Measurements from ENCODE around the gene ADISSP. TPM values are rescaled to one million over a fixed set of nuclear protein-coding genes. Genes with fewer than 3 reads are reported as not detected.
A peak's percentile ranks its signal among the peaks of the same experiment; 100 is the strongest.

Gene ADISSP
- total and polyA plus RNA-seq, 2 of the 13 experiments (the other 11 are each of a cell fraction or from before 2014, with no cell fraction given): 38.3 to 90.6 TPM

DNA sequence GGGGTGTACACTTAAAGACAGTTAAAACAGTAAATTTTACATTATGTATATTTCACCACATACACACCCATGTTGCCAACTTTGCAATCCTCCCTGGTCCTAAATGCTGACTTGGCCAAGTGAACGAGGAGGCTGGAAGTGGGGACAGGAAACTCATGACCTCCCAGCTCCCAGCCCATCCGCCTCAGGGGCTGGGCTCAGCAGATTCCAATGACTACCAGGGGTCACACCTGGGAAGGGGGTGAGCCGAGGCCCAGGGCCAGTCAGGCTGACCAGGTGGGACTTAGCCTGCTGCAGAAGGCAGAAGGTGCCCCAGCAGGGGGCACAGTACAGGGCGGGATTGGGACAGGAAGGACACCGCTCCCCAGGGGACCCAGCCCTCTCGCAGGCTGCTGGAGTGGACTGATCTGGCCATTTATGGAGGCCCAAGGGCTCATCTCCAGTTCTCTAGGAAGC is 57.5 kb downstream of the ADISSP start:
- H3K27ac ChIP-seq (ENCODE audit: extremely low read length, insufficient read depth, low read length): no peak overlapping the region
- H3K4me1 ChIP-seq (ENCODE audit: insufficient read depth, low read length): no peaks in the 10 kb centered on the region
- no TSS peak for BruUV-seq (replicated peaks)
- no peak overlapping the region for H2AFZ ChIP-seq (ENCODE audit: low read length)
- H3K4me2 ChIP-seq (ENCODE audit: low read depth, low read length): no peak overlapping the region
- H4K20me1 ChIP-seq (ENCODE audit: insufficient read depth, low read length): no peaks in the 10 kb centered on the region
- in situ Hi-C loops (cut with HindIII; ENCODE audit: extremely low pct_ligation_motif_present, low pct_unique_long_range_greater_than_20kb): loop anchor here (5.0 kb wide), 1 partner anchor 33 kb away; no protein-coding TSS in a partner anchor
- no peaks in the 10 kb centered on the region for H3K36me3 ChIP-seq (replicated peaks in 1 of 2; ENCODE audit: control insufficient read depth in 1 of 2, insufficient read depth in 2 of 2, low read length in 2 of 2)
- peaks cover 11 to 49% of the 10 kb centered on the region in 2 experiments for H3K27me3 ChIP-seq (ENCODE audit: control insufficient read depth in 1 of 2, insufficient read depth in 2 of 2, low read length in 2 of 2)
- H3K4me3 ChIP-seq (replicated peaks in 1 of 3; ENCODE audit: insufficient read depth in 1 of 3, low read depth in 2 of 3, low read length in 3 of 3): no peak overlapping the region
- ATAC-seq (peak; percentile 67), FAIRE-seq (no peak), DNase-seq (ENCODE audit: low spot score) (no peak)
- intact Hi-C loops (cut with micrococcal nuclease; ENCODE audit: unreplicated experiment): loop anchor here (1.0 kb wide), 1 partner anchor 147 kb away; no protein-coding TSS in a partner anchor
- ChIA-PET CTCF (ENCODE audit: low intra/inter-chr PET ratio, low total read pairs) (interaction anchor here (1.3 to 5.4 kb wide), 2 partner anchors 33 to 40 kb away, joined by 6 to 65 read pairs; no protein-coding TSS in a partner anchor), POLR2A (interaction anchor here (1.4 kb wide), 1 partner anchor 58 kb away, joined by 4 read pairs; the partner anchor contains the start of gene ADISSP)
- H3K9me3 ChIP-seq (ENCODE audit: low read length): no peaks in the 10 kb centered on the region
- no peak for TF ChIP-seq RARG (CRISPR knock-in tag; IDR thresholded peaks at IDR 0.05; ENCODE audit: low read depth)
- TF ChIP-seq MAFK (conservative IDR thresholded peaks at IDR 0.05 in 1 of 2, IDR thresholded peaks at IDR 0.05 in 1 of 2; ENCODE audit: low read length in 2 of 2): peak; percentile 47 to 56; a peak in 3 of 4 replicates
- TF ChIP-seq MAFF (IDR thresholded peaks at IDR 0.05; ENCODE audit: low read depth, low read length): peak; percentile 55
- TF ChIP-seq, protein P1, sequence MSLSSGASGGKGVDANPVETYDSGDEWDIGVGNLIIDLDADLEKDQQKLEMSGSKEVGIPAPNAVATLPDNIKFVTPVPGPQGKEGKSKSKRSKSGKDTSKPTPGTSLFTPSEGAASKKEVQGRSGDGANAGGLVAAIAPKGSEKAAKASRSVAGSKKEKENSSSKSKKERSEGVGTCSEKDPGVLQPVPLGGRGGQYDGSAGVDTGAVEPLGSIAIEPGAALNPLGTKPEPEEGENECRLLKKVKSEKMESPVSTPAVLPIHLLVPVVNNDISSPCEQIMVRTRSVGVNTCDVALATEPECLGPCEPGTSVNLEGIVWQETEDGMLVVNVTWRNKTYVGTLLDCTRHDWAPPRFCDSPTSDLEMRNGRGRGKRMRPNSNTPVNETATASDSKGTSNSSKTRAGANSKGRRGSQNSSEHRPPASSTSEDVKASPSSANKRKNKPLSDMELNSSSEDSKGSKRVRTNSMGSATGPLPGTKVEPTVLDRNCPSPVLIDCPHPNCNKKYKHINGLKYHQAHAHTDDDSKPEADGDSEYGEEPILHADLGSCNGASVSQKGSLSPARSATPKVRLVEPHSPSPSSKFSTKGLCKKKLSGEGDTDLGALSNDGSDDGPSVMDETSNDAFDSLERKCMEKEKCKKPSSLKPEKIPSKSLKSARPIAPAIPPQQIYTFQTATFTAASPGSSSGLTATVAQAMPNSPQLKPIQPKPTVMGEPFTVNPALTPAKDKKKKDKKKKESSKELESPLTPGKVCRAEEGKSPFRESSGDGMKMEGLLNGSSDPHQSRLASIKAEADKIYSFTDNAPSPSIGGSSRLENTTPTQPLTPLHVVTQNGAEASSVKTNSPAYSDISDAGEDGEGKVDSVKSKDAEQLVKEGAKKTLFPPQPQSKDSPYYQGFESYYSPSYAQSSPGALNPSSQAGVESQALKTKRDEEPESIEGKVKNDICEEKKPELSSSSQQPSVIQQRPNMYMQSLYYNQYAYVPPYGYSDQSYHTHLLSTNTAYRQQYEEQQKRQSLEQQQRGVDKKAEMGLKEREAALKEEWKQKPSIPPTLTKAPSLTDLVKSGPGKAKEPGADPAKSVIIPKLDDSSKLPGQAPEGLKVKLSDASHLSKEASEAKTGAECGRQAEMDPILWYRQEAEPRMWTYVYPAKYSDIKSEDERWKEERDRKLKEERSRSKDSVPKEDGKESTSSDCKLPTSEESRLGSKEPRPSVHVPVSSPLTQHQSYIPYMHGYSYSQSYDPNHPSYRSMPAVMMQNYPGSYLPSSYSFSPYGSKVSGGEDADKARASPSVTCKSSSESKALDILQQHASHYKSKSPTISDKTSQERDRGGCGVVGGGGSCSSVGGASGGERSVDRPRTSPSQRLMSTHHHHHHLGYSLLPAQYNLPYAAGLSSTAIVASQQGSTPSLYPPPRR (CRISPR knock-in tag; IDR thresholded peaks at IDR 0.05; ENCODE audit: borderline replicate concordance): 0 out of 2 replicates have a peak, but pooled peaks have one; percentile 12
- TF ChIP-seq, protein P2, sequence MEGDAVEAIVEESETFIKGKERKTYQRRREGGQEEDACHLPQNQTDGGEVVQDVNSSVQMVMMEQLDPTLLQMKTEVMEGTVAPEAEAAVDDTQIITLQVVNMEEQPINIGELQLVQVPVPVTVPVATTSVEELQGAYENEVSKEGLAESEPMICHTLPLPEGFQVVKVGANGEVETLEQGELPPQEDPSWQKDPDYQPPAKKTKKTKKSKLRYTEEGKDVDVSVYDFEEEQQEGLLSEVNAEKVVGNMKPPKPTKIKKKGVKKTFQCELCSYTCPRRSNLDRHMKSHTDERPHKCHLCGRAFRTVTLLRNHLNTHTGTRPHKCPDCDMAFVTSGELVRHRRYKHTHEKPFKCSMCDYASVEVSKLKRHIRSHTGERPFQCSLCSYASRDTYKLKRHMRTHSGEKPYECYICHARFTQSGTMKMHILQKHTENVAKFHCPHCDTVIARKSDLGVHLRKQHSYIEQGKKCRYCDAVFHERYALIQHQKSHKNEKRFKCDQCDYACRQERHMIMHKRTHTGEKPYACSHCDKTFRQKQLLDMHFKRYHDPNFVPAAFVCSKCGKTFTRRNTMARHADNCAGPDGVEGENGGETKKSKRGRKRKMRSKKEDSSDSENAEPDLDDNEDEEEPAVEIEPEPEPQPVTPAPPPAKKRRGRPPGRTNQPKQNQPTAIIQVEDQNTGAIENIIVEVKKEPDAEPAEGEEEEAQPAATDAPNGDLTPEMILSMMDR (CRISPR knock-in tag; IDR thresholded peaks at IDR 0.05): peak; percentile 26; the same call in 1 of the 2 replicates
- H3K9ac ChIP-seq (ENCODE audit: insufficient read depth, low read depth, low read length): no peak overlapping the region
- H3K79me2 ChIP-seq (ENCODE audit: insufficient read depth, low read length): no peaks in the 10 kb centered on the region
- WGBS (ENCODE audit: low lambda C conversion rate): 31% methylated on average over 5 of the region's 6 CpGs

Data from HepG2 (cell line).